NCI-H1092 (cell line): ENCODE results near the gene SLC19A1.

Experiments
- DNase-seq: peaks from one replicate; lab custom pipeline; 2025; lab: John Stamatoyannopoulos, UW

SLC19A1 gene

DNA sequence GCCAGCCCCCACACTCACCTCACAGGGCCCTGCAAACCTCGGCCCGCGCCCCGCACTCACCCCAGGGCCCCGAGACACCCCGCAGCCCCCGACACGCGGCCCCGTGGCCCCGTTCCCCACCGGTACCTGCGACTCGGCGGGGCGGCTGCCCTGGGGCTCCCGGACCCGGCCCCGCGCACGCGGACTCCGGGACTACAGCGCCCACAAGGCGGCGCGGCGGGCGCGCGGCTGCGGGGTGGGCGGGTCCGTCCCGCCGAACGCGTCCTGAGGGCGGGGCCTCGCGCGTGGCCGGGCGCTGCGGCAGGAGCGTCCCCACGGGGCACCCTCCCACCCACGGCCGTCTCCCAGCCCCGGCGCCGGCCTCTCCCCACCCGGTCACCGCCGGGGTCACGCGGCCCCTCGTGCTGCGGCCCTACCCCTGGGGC is at the start of gene SLC19A1:
TSS of gene SLC19A1 (minus strand) at position 199 of the 425 bp plus-strand sequence. CDS start 4,481 bp downstream, outside the sequence.
- DNase-seq: peak; percentile 52

DNA sequence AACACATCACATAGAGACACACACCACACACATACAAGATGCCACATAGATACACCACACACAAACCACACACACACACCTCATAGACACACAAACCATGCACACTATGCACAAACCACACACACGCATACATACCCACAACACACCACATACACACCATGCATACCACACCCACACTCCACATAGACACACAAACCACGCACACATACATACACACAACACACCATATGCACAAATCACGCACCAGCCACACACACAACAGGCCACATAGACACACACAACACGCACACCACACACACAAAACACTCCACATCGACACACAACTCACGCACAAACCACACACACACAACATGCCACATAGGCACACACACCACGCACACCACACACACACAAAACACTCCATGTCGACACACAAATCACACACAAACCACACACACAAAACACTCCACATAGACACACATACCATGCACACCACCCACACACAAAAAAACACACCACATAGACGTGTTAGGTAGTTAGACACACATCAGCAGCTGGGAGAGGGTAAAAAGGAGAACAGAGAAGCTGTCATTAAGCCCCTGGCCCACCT is 49.5 kb upstream of the SLC19A1 start:
- DNase-seq: no peak

DNA sequence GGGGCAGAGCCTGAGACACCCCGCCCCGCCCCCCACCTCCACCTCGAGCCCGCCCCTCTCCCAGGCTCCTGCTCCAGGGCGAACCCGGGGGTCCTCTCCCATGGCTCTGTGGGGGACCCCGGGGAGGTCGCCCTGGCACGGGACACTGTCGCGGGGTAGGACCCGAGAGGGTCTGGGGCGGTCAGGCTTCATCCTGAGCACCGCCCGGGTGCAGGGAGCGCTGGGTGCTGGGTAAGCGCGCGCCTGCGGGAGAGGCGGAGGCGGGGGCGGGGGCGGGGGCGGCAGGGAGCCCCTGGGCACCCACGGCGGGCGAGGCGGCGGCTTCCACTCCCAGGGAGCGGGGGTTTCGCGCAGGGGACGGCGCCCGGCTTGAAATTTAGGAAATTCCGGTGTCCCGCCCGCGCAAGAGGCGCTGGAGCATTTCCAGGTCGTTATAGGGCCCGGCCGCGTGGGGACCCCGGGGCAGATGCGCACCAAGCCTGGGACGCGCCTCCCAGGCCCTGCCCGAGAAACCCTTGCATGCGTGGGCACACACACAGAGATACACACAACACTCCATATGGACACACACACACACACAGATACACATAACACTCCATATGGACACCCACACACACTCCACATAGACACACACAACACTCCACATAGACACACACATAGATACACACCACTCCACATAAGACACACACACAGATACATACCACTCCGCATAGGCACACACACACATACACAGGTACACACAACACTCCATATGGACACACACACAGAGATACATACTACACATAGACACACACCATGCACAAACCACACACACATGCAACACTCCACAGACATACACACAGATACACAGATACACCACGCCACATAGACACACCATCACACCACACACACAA is 48.7 kb upstream of the SLC19A1 start:
- DNase-seq: no peak

DNA sequence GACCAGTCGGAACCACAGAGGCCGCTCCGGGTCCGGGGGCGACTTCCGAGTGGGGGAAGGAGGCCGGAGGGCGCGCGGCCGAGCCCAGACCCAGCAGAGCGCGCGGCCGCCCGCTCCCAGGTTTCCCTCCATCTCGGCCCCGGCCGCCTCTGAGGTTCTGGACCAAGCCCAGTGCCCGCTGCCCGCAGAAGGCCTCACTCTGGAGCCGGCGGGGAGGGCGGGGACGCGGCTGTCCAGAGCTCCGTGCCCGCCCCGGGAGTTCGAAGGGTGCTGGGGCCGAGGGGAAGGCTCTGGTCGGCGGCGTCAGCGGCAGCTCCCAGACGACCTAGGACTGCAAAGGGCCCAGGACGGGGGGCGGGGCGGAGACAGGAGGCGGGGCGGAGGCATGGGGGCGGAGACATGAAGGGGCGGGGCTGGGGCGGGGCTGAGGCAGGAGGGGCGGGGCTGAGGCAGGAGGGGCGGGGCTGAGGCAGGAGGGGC is 48.0 kb upstream of the SLC19A1 start:
- DNase-seq: no peak

DNA sequence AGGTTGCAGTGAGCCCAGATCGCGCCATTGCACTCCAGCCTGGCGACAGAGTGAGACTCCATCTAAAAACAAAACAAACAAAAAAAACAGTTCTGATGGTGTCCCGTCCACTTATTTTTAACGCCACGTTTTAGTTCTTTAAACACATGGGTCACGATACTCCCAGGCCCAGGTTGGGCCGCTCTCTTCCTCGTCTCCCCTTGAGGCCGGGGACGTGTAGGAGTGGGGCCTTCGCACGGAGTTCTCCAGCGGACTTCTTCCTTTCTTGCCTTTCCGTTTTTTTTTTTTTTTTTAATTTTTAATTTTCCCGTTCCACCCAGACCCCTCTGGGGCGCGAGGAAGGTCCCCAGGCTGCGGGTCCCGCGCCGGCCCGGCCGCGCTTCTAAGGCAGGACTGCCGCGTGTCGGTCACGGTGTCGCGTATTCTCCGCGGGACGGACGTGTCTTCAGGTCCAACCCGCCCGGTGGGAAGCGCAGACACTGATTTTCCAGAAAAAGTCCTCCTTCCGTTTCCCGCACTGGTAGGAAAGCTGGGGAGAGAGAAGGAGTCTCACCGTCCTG is 47.5 kb upstream of the SLC19A1 start:
- no peak for DNase-seq

DNA sequence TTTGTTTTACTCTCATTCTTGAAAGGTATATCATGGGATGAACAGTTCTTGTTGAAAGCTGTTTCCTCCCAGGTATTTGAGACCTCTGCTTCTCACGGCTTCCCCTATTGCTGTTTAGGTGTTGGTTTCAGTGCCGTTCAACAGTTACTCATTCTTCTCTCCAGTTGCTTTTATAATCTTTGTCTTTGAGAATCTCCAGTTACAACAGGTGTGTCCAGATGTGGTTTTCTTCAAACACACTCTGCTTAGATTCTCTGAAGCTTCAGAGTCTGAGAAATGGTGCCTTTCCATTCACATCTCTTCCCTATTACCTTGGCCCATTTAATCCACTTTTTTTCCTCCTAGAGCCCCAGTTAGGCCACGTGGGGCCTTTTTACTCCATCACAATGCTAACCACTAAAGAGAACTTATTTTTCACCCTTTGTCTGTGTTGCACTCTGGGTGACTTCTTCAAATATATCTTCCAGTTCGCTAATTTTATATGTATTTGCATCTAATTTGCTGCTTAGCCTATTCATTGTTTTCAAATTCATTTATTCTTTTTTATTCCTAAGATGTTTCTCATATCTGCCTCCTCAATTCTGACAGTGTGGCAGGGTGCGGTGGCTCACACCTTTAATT is 46.7 kb upstream of the SLC19A1 start:
- DNase-seq: no peak

DNA sequence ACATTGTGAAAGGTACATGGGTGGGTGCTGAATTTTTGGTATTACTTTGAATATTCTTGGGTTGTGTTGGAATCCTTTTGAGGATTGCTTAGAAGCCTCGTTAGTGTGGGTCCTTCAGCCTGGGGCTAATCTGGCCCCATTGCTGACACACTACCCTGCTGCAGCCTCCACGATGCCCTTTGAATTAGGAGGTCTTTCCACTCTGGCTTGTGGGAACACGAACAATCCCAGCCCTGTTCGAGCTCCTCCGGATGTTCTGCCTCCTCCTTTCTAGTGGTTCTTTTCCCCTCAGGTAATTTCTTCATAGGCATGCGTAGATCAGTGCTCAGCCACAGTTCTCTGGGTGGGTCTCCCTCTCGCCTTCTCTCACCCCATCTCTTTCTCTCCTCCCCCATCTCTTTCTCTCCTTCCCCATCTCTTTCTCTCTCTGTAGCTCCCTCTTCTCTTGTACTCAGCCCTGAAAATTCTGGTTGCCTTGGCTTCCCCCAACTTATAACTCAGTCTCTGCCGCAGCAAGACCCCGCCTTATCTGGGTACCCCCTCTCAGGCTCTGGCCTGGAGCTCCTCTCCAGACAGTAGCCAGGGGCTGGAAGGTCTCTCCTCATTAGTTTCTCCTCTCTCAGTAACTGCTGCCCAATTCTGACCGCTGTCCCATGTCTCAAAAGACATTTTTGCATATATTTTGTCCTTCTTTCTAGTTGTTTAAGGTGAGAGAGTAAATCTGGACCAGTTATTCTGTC is 46.0 kb upstream of the SLC19A1 start:
- no peak for DNase-seq

DNA sequence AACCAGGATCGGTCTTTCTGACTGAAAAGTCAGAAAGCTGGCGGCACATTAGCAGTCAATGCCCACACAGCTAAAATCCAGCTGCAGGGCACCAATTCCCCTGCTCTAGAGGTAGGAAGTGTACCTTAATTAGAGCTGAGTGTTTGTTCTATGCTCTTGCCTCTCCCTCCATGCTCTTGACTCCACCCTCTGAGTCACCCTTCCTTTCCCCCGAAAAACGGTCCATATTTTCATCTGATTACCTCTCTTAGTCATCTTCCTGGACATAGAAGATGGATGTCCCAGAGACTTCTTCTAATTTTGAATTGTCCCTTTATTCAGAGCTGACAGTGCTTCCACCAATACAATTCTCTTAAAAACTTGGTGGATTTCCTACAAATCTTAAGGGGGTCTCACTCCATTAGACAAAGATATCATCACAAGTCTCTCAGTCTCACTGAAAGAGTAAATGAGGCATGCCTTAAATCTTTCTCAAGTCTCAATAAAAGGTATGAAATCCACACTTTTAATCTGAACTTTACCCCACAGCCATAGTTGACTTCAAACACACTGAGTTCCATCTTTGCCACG is 44.1 kb upstream of the SLC19A1 start:
- no peak for DNase-seq

DNA sequence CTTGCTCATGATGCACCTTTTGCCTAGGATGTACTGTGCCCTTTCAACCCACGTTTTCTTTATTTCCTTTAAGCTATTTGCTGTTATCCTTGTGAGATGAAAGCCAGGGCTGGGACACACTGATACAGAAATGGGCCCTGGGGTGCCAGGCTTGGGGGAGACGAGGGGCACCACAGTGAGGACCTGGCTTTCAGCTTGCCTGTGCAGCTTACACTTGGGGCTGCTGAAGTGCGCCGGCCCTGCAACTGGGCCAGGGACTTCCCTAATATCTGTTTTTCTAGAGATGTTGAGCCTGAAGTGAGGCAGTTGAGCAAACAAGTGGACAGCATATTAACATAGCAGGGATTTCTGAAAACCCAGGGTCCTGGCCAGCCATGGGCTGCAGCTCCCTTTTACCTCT is 42.5 kb upstream of the SLC19A1 start:
- DNase-seq: no peak

DNA sequence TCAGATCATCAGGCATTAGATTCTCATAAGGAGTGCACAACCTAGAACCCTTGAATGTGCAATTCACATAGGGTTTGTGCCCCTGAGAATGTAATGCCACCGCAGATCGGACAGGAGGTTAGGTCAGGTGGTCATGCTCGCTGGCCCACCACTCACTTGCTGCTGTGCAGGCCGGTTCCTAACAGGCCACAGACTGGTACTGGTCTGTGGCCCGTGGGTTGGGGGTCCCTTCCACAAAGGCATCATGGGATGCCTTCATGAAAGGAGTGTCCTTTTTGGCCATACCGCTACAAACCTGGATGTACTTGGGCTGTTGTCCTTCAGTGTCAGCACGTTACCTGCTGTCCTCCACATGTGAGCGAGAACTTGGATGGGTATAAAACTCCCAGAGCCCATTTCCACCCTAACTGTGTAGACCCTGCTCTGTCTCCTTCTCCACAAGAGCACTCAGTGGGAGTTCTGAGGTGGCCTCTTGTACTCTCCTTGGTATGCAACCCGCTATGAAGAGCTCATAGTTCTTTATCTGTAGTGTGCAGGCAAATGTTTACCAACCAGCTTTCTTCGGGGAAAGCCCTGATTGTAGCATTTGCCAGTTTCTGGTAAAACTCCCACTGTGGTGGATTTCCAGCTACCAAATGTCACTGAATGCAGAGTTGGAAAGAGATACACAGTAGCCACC is 41.7 kb upstream of the SLC19A1 start:
- DNase-seq: no peak

DNA sequence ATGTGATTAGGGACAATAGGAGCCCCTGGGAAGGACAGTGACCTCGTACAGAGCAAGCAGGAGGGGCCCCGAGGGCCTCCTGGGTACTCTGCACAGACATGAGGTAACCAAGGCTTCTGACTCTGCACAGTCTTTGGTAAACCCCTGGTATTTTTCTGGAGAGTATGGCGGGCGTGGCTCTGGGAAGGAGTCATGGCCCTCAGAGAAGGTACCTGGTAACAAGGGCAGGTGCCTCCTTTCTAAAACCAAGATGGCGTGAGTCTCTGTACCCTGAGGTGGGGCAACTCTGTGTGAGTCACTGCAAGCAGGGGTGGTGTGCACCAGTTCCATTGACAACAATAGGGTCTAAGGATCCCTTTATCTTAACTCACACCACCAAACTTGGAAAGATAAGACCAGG is 39.9 kb upstream of the SLC19A1 start:
- no peak for DNase-seq

DNA sequence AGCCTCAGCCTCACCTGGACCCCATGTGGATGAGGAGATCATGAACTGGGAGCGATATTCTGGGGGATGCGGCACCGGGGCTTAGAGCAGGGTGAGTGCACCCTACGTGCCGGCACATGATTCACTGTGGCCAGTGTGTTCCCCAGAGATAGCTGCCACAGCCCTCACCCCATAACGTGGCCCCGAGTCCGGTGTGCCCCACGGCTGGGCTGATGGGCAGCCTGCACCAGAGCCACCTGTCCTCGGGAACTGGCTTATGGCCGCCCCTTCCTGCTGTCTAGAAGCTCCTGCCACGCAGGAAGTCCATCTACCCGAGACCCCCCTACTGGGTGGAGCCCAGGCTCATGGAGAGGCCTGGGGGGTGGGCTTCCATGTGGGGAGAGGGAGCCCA is 39.1 kb upstream of the SLC19A1 start:
- DNase-seq: no peak

DNA sequence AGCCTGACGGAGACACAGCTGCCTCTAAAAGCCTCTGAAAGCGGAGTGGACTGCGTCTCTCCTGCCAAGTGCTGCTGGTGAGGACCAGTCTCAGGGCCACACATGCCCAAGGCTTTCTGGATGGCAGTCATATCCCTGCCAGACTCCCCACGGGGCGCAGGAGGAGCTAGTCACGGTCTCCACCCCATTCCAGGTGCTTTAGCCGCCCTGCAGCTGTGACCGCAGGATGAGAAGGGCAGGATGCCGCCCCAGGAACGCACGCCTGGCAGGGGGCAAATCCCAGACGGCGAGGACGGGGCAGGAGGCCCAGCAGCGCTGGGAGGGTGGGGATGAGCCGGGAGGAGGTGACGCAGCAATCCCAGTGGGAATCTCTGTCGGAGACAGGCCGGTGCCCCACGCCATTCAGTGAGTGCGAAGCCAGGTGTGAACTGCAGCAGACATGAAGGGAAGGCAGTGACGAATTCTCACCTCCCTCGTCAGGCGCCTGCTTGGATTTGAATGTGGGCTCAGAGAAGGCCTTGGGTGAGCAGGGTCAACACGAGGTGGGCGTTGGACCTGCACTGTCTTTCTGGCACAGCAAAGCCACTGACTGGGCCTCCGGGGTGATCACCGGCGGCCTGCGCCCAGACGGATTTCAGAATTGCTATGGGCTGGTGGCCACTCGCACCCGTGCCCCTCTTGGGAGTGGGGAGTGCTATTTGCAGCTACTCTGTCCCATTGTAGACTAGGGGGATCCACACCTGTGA is 38.5 kb upstream of the SLC19A1 start:
- DNase-seq: no peak

DNA sequence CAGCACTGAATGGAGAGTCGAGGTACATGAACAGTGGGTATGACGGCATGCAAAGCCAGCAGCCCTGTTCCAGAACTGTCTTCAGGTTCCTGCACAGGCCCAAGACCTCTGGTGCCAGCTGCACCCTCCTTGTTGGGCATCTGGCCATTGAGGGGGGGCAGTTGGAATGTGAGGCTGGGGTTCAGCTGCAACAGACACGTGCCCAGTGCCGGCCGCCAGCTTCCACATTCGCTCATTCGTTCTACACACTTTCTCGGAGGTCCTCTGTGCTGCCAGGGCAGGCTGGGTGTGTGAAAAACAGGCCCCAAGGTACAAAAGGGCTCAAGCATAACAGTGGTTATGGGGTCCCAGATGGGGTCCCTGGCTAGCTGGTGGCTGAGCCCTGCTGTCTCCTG is 37.9 kb upstream of the SLC19A1 start:
- DNase-seq: no peak

DNA sequence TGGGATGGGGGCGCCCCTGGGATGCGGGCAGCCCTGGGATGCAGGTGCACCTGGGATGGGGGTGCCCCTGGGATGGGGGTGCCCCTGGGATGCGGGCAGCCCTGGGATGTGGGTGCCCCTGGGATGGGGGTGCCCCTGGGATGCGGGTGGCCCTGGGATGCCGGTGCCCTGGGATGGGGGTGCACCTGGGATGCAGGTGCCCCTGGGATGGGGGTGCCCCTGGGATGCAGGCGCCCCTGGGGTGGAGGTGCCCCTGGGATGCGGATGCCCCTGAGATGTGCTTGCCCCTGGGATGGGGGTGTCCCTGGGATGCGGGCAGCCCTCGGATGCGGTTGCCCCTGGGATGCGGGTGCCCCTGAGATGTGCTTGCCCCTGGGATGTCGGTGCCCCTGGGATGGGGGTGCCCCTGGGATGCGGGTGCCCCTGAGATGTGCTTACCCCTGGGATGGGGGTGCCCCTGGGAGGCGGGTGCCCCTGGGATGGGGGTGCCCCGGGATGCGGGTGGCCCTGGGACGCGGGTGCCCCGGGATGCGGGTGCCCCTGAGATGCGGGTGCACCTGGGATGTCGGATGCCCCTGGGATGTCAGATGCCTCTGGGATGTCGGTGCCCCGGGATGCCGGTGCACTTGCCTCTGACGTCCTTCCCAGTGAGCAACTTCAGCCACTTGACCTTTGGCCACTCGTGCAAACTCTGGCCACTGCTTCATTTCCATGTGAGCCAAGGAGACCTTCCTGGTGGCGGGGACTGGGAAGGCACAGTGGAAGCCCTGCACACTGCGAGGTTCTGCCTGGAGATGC is 37.3 kb upstream of the SLC19A1 start:
- DNase-seq: no peak

DNA sequence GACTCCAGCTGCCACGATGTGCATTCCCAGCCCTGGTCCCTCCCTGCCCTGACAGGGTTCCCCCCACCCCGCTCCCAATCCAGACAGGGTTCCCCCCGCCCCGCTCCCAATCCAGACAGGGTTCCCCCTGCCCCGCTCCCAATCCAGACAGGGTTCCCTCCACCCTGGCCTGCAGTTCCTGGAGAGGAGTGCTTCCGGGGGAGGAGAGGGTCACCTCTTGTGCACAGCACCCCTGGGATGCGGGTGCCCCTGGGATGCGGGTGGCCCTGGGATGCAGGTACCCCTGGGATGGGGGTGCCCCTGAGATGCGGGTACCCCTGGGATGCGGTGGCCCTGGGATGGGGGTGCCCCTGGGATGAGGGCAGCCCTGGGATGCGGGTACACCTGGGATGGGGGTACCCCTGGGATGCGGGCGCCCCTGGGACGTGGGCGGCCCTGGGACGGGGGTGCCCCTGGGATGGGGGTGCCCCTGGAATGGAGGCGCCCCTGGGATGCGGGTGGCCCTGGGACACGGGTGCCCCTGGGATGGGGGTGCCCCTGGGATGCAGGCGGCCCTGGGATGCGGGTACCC is 36.7 kb upstream of the SLC19A1 start:
- DNase-seq: no peak

DNA sequence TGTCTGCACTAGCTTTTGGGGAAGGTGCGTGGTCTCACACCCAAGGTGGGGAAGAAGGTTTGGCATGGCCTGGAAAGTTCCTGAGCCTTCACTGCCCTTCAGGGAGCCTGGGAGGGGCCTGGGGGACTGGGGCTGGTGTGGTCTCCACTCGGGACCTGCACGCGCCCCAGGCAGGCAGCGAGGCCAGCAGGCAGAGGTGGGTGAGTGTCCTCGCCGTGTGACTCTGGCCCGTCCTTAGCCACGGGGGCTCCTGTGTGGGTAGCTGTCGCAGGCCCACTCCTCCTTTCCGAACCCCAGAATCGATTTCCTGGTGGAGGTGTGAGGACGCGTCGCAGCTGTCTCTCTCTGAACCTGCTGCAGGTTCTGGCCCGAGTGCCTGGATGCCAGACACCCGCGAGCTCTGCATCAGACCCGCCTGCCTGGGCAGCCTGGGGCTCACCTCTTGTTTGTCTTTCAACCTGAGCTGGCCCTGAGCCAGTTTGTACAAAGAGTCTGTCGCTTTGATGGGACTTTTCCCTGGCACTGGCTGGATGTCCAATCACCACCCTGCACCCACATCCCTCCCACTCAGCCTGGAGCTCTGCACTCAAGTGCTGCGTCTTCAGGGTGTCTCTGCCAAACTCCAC is 36.0 kb upstream of the SLC19A1 start:
- DNase-seq: peak; percentile 33

DNA sequence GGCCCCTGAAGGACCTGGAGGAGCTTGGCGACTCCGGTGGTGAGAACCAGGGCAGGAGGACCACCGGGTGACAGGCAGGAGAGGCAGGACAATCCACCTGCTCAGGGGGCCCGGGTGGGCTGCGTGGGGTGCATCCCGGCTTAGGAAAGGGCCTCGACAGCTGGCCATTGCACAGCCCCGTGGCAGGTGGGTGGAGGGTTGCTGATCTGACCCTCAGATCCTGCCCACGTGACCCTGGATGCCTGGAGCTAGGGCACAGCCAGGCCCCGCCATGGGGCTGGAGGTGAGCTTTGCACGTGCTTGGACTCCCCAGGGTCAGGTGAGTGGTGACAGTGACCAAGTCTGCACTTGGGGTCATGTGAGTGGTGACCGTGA is 35.5 kb upstream of the SLC19A1 start:
- DNase-seq: no peak
